CD4-positive, alpha-beta memory T cell (primary cell): ENCODE results near the gene SBNO1. TPM values are rescaled to one million over a fixed set of nuclear protein-coding genes. Genes with fewer than 3 reads are reported as not detected.
"Not testable (repeated sequence)": the region's sequence is repeated elsewhere in the genome, so short reads cannot be mapped to it uniquely, and the experiment has no call there.

Experiments used
- CTCF ChIA-PET: fragments of 350-600 bp; sonication (Branson Sonifier 250); formaldehyde crosslinking; loops from one replicate; lab custom pipeline; 2021; ENCODE audit warnings: inconsistent platforms; ENCODE audit not compliant: partially characterized antibody; lab: Charles Lee
- POLR2A ChIA-PET: fragments of 350-600 bp; sonication (Branson Sonifier 250); formaldehyde crosslinking; loops from one replicate; lab custom pipeline; 2021; ENCODE audit not compliant: partially characterized antibody; lab: Charles Lee
- DNase-seq, 5 donors: peaks; one replicate each; pipeline versions ENCODE4 v3.0.0 to v3.0.0-alpha.2; 2020 to 2022; ENCODE audit warnings: mixed read lengths in 1 of 5
- H3K27ac ChIP-seq: one replicate; pipeline ENCODE4 v1.7.0; 2013; ENCODE audit warnings: low read depth, low read length
- H3K27me3 ChIP-seq: 2 replicates; pipeline ENCODE4 v1.7.0; 2013; ENCODE audit warnings: mild to moderate bottlenecking, low read length, moderate library complexity; ENCODE audit not compliant: insufficient read depth
- H3K36me3 ChIP-seq: 2 replicates; pipeline ENCODE4 v1.7.0; 2013; ENCODE audit warnings: mild to moderate bottlenecking, low read length, moderate library complexity; ENCODE audit not compliant: insufficient read depth
- H3K4me1 ChIP-seq: 2 replicates; pipeline ENCODE4 v1.7.0; 2013; ENCODE audit warnings: mild to moderate bottlenecking, low read length, moderate library complexity; ENCODE audit not compliant: insufficient read depth
- H3K4me3 ChIP-seq, 2 donors: one replicate each; pipeline ENCODE4 v1.7.0; 2013; ENCODE audit warnings: low read length in 2 of 2, mild to moderate bottlenecking in 1 of 2
- H3K9me3 ChIP-seq, 2 donors: one replicate each; pipeline ENCODE4 v1.7.0; 2013; ENCODE audit warnings: low read length in 2 of 2, control low read depth in 1 of 2; ENCODE audit not compliant: control insufficient read depth in 1 of 2
- H3K27ac Mint-ChIP-seq, 7 donors: one replicate each; pipeline ENCODE4 v1.8.0; 2020 to 2021; ENCODE audit warnings: mixed read lengths in 7 of 7, mild to moderate bottlenecking in 6 of 7, inconsistent platforms in 3 of 7, moderate library complexity in 3 of 7
- H3K27me3 Mint-ChIP-seq, 2 donors: one replicate each; pipeline ENCODE4 v1.8.0; 2020 to 2021; ENCODE audit warnings: mixed read lengths in 2 of 2
- H3K36me3 Mint-ChIP-seq, 2 donors: one replicate each; pipeline ENCODE4 v1.8.0; 2020 to 2021; ENCODE audit warnings: mixed read lengths in 2 of 2, inconsistent platforms in 1 of 2, mild to moderate bottlenecking in 1 of 2
- H3K4me1 Mint-ChIP-seq, 4 donors: one replicate each; pipeline ENCODE4 v1.8.0; 2020 to 2021; ENCODE audit warnings: mixed read lengths in 4 of 4, mild to moderate bottlenecking in 1 of 4
- H3K4me3 Mint-ChIP-seq, 8 donors: one replicate each; pipeline ENCODE4 v1.8.0; 2020 to 2021; ENCODE audit warnings: mixed read lengths in 8 of 8, mild to moderate bottlenecking in 7 of 8, moderate library complexity in 6 of 8, inconsistent platforms in 3 of 8
- H3K9me3 Mint-ChIP-seq, 8 donors: one replicate each; pipeline ENCODE4 v1.8.0; 2020 to 2021; ENCODE audit warnings: mixed read lengths in 8 of 8, mild to moderate bottlenecking in 5 of 8, inconsistent platforms in 3 of 8, moderate library complexity in 1 of 8
- intact Hi-C: fragments of 100-400 bp; cut with micrococcal nuclease; formaldehyde crosslinking; loops from one replicate; pipeline ENCODE4 v1.15.1; 2023
- polyA plus RNA-seq, 2 donors: library from polyadenylated mRNA; unstranded; fragments of 300-500 nt; fragmentation: Illumina TruSeq; gene quantifications; one replicate each; pipeline ENCODE4 v1.2.3, GENCODE V29; 2021
- total RNA-seq, 2 experiments: library from RNA; stranded (reverse); gene quantifications; one replicate each; pipeline ENCODE4 v1.2.3, GENCODE V29; 2021

SBNO1 gene
- total and polyA plus RNA-seq, 4 experiments from 2014 or later, result 26.3 to 56.3 (median 47.0) TPM

- Histone ChIP-seq H3K9me3 (no peaks in the 10 kb centered on the region), H3K4me3 (peak overlapping the region; percentile 69 to 84), H3K36me3 (no peaks in the 10 kb centered on the region), H3K4me1 (peaks cover 20% of the 10 kb centered on the region), H3K27ac (peak overlapping the region; percentile 50), H3K27me3 (no peaks in the 10 kb centered on the region)
- DNase-seq, result no peak
- Mint-ChIP-seq H3K4me1 (peaks cover 5 to 30% (median 21%) of the 10 kb centered on the region in 4 donors), H3K4me3 (peak overlapping the region; percentile 86 to 97 (median 90)), H3K9me3 (no peaks in the 10 kb centered on the region), H3K36me3 (peaks cover 0 to 6% of the 10 kb centered on the region in 2 donors), H3K27ac (peak overlapping the region; percentile 34 to 89 (median 72)), H3K27me3 (no peaks in the 10 kb centered on the region)
- CTCF ChIA-PET, result interaction anchor here (0.8 to 2.6 kb wide), 5 partner anchors 15 to 197 kb away, joined by 3 to 24 read pairs (median 3); partner anchors contain the start of gene SBNO1
- intact Hi-C loops, result loop anchor here (1.0 kb wide), 2 partner anchors 19 to 200 kb away; partner anchors contain the start of gene TMED2
- POLR2A ChIA-PET, result interaction anchor here (0.6 to 5.9 kb wide), 15 partner anchors 9 to 217 kb away, joined by 3 to 113 read pairs (median 5); partner anchors contain the start of genes DDX55, MPHOSPH9, MTRFR and RILPL2
Observed at GRCh38 chr12:123384318-123384993, 19.8 kb upstream of the SBNO1 start.

GRCh38 chr12:123382684-123383083 is 18.0 kb upstream of the SBNO1 start:
- Mint-ChIP-seq H3K36me3 (peaks cover 0 to 6% of the 10 kb centered on the region in 2 donors), H3K9me3 (no peaks in the 10 kb centered on the region), H3K27ac (peak overlapping the region in 2 of 7 donors; percentile 24 to 60), H3K4me3 (peak overlapping the region in 6 of 8 donors; percentile 32 to 57 (median 44)), H3K27me3 (no peaks in the 10 kb centered on the region), H3K4me1 (peaks cover 2 to 22% (median 15%) of the 10 kb centered on the region in 4 donors)
- Histone ChIP-seq H3K27ac (no peak overlapping the region), H3K36me3 (no peaks in the 10 kb centered on the region), H3K27me3 (no peaks in the 10 kb centered on the region), H3K9me3 (no peaks in the 10 kb centered on the region), H3K4me3 (no peak overlapping the region), H3K4me1 (peaks cover 13% of the 10 kb centered on the region)
- DNase-seq, result no peak
- ChIA-PET POLR2A (interaction anchor here (1.6 kb wide), 1 partner anchor 54 kb away, joined by 4 read pairs; the partner anchor contains the start of gene RILPL2), CTCF (interaction anchor here (2.6 kb wide), 1 partner anchor 17 kb away, joined by 24 read pairs; the partner anchor contains the start of gene SBNO1)
- intact Hi-C loops, result no loop called here

GRCh38 chr12:123379391-123379790 is 14.7 kb upstream of the SBNO1 start:
- Histone ChIP-seq H3K27me3 (no peaks in the 10 kb centered on the region), H3K4me3 (no peak overlapping the region), H3K27ac (no peak overlapping the region), H3K9me3 (no peaks in the 10 kb centered on the region), H3K36me3 (no peaks in the 10 kb centered on the region), H3K4me1 (peaks cover under 1% of the 10 kb centered on the region)
- Mint-ChIP-seq H3K27ac (peak overlapping the region in 1 of 7 donors; percentile 62), H3K4me3 (no peak overlapping the region), H3K27me3 (no peaks in the 10 kb centered on the region), H3K36me3 (peaks cover 0 to 6% of the 10 kb centered on the region in 2 donors), H3K4me1 (peaks cover 1 to 10% (median 6%) of the 10 kb centered on the region in 4 donors), H3K9me3 (no peaks in the 10 kb centered on the region)
- no peak for DNase-seq
- ChIA-PET POLR2A (interaction anchor here (0.9 kb wide), 1 partner anchor 76 kb away, joined by 3 read pairs; no protein-coding TSS in a partner anchor), CTCF (interaction anchor here (1.2 kb wide), 1 partner anchor 12 kb away, joined by 4 read pairs; no protein-coding TSS in a partner anchor)
- intact Hi-C loops, result no loop called here

- H3K27ac ChIP-seq, H3K36me3 ChIP-seq, H3K9me3 Mint-ChIP-seq, H3K9me3 ChIP-seq, POLR2A ChIA-PET, intact Hi-C loops, H3K4me1 Mint-ChIP-seq, H3K27me3 Mint-ChIP-seq, DNase-seq, H3K27ac Mint-ChIP-seq, CTCF ChIA-PET, H3K4me1 ChIP-seq, H3K36me3 Mint-ChIP-seq, H3K27me3 ChIP-seq, H3K4me3 Mint-ChIP-seq, H3K4me3 ChIP-seq: not testable (repeated sequence)
Observed at GRCh38 chr12:123372415-123372814, 7.8 kb upstream of the SBNO1 start.

- H3K27me3 ChIP-seq, H3K36me3 ChIP-seq, H3K9me3 ChIP-seq, POLR2A ChIA-PET, H3K4me1 Mint-ChIP-seq, H3K27me3 Mint-ChIP-seq, H3K27ac Mint-ChIP-seq, DNase-seq, H3K36me3 Mint-ChIP-seq, H3K4me3 Mint-ChIP-seq, H3K27ac ChIP-seq, H3K4me1 ChIP-seq, H3K9me3 Mint-ChIP-seq, H3K4me3 ChIP-seq, intact Hi-C loops: not testable (repeated sequence)
- CTCF ChIA-PET, result interaction anchor here (1.2 kb wide), 1 partner anchor 15 kb away, joined by 3 read pairs; no protein-coding TSS in a partner anchor
Observed at GRCh38 chr12:123371667-123372368, 7.2 kb upstream of the SBNO1 start.

GRCh38 chr12:123369229-123369628 is 4.6 kb upstream of the SBNO1 start:
- Histone ChIP-seq H3K4me1 (peaks cover 7% of the 10 kb centered on the region), H3K27ac (no peak overlapping the region), H3K9me3 (no peaks in the 10 kb centered on the region), H3K27me3 (no peaks in the 10 kb centered on the region), H3K36me3 (no peaks in the 10 kb centered on the region), H3K4me3 (no peak overlapping the region)
- POLR2A ChIA-PET, result no interaction called here
- H3K36me3 Mint-ChIP-seq, result peaks cover 0 to 8% of the 10 kb centered on the region in 2 donors
- intact Hi-C loops, result loop anchor here (10.0 kb wide), 1 partner anchor 474 kb away; the partner anchor contains the start of gene VPS37B
- H3K27me3 Mint-ChIP-seq, result no peaks in the 10 kb centered on the region
- H3K4me3 Mint-ChIP-seq, result no peak overlapping the region
- no peak for DNase-seq
- CTCF ChIA-PET, result interaction anchor here (1.0 to 1.1 kb wide), 2 partner anchors 15 to 213 kb away, joined by 3 read pairs; partner anchors contain the start of gene KMT5A
- peak overlapping the region in 2 of 7 donors; percentile 22 to 87 for H3K27ac Mint-ChIP-seq
- H3K4me1 Mint-ChIP-seq, result peaks cover 2 to 11% (median 3%) of the 10 kb centered on the region in 4 donors
- peaks cover 0 to 6% (median 0%) of the 10 kb centered on the region in 8 donors for H3K9me3 Mint-ChIP-seq

- H3K27ac ChIP-seq, H3K9me3 Mint-ChIP-seq, H3K36me3 ChIP-seq, POLR2A ChIA-PET, H3K4me1 ChIP-seq, H3K9me3 ChIP-seq, DNase-seq, H3K4me3 Mint-ChIP-seq, H3K27me3 ChIP-seq, H3K27me3 Mint-ChIP-seq, H3K4me3 ChIP-seq, CTCF ChIA-PET: not testable (repeated sequence)
- intact Hi-C loops, result loop anchor here (10.0 kb wide), 1 partner anchor 474 kb away; the partner anchor contains the start of gene VPS37B
- peaks cover 4 to 16% (median 6%) of the 10 kb centered on the region in 4 donors for H3K4me1 Mint-ChIP-seq
- peaks cover 0 to 14% of the 10 kb centered on the region in 2 donors for H3K36me3 Mint-ChIP-seq
- H3K27ac Mint-ChIP-seq, result peak overlapping the region in 1 of 7 donors; percentile 13
Observed at GRCh38 chr12:123368431-123368830, 3.8 kb upstream of the SBNO1 start.
